HepG2 (cell line): ENCODE results near the gene RNPEPL1. TPM values are rescaled to one million over a fixed set of nuclear protein-coding genes. Genes with fewer than 3 reads are reported as not detected.

Source experiments
- ARID2 ChIP-seq: sonication (generic); formaldehyde crosslinking; IDR thresholded peaks from 2 replicates; pipeline ENCODE4 v1.8.1; 2022; ENCODE audit warnings: mild to moderate bottlenecking, missing genetic modification reagents, borderline replicate concordance
- ATF7 ChIP-seq, 2 experiments: fragments of 450-650 bp in 1 of 2; sonication (generic) in 1 of 2; formaldehyde crosslinking in 1 of 2; IDR thresholded peaks; 2 replicates each; pipeline versions ENCODE4 v1.4.0 to v1.6.1; 2016 to 2020; ENCODE audit warnings: antibody characterized with exemption in 1 of 2, mild to moderate bottlenecking in 1 of 2, missing genetic modification reagents in 1 of 2
- FIP1L1 ChIP-seq: fragments of 200-400 bp; formaldehyde crosslinking; IDR thresholded peaks from 2 replicates; pipeline ENCODE4 v1.6.1; 2018; ENCODE audit warnings: low read depth, mild to moderate bottlenecking, low read length, moderate library complexity, borderline replicate concordance; ENCODE audit not compliant: insufficient read depth
- HNRNPH1 ChIP-seq: fragments of 200-400 bp; formaldehyde crosslinking; optimal IDR thresholded peaks from 2 replicates; pipeline ENCODE3; 2017; ENCODE audit warnings: mild to moderate bottlenecking, low read depth, low read length
- LCORL ChIP-seq, 2 experiments: fragments of 450-650 bp in 1 of 2; sonication (generic) in 1 of 2; formaldehyde crosslinking in 1 of 2; IDR thresholded peaks; 2 replicates each; pipeline versions ENCODE4 v1.5.0 to v1.6.1; 2017 to 2020; ENCODE audit warnings: antibody characterized with exemption in 1 of 2, missing genetic modification reagents in 1 of 2
- MAFF ChIP-seq: IDR thresholded peaks from 2 replicates; pipeline ENCODE4 v1.6.1; 2011; ENCODE audit warnings: low read depth, low read length, improper control_type of control experiment
- MAFG ChIP-seq: sonication (generic); formaldehyde crosslinking; IDR thresholded peaks from 2 replicates; pipeline ENCODE4 v1.5.1; 2020; ENCODE audit warnings: mild to moderate bottlenecking, missing genetic modification reagents
- MED13 ChIP-seq: sonication (generic); formaldehyde crosslinking; IDR thresholded peaks from 2 replicates; pipeline ENCODE4 v1.5.0; 2020; ENCODE audit warnings: missing genetic modification reagents
- NFE2L2 ChIP-seq: fragments of 150-350 bp; IDR thresholded peaks from 2 replicates; pipeline ENCODE4 v1.6.1; 2014; ENCODE audit warnings: low read length
- NFIC ChIP-seq: IDR thresholded peaks from 2 replicates; pipeline ENCODE4 v1.6.1; 2012; ENCODE audit warnings: mild to moderate bottlenecking, low read length, inconsistent platforms
- NR2C2 ChIP-seq: sonication (generic); formaldehyde crosslinking; IDR thresholded peaks from 2 replicates; pipeline ENCODE4 v1.4.0; 2020; ENCODE audit warnings: missing genetic modification reagents, mild to moderate bottlenecking, moderate library complexity, borderline replicate concordance
- RAD21 ChIP-seq: fragments of 450-650 bp; formaldehyde crosslinking; IDR thresholded peaks from 2 replicates; pipeline ENCODE4 v1.5.0; 2020; ENCODE audit warnings: mild to moderate bottlenecking
- RFX1 ChIP-seq: fragments of 450-650 bp; IDR thresholded peaks from 2 replicates; pipeline ENCODE4 v1.6.1; 2017
- RXRB ChIP-seq: IDR thresholded peaks from 2 replicates; pipeline ENCODE4 v1.6.1; 2016; ENCODE audit warnings: borderline replicate concordance, missing genetic modification reagents, missing compliant biosample characterization
- SIN3B ChIP-seq: fragments of 150-350 bp; IDR thresholded peaks from 2 replicates; pipeline ENCODE4 v1.6.1; 2014; ENCODE audit warnings: low read length
- SMAD1 ChIP-seq: sonication (generic); formaldehyde crosslinking; IDR thresholded peaks from 2 replicates; pipeline ENCODE4 v1.4.0; 2020; ENCODE audit warnings: missing genetic modification reagents, low read depth, mild to moderate bottlenecking, borderline replicate concordance
- YY1 ChIP-seq: IDR thresholded peaks from 2 replicates; pipeline ENCODE4 v1.6.1; 2011; ENCODE audit warnings: low read length, low read depth, moderate library complexity, mild to moderate bottlenecking; ENCODE audit not compliant: insufficient read depth, insufficient replicate concordance
- ZBTB1 ChIP-seq: sonication (generic); formaldehyde crosslinking; IDR thresholded peaks from 2 replicates; pipeline ENCODE4 v1.4.0; 2020; ENCODE audit warnings: missing genetic modification reagents, borderline replicate concordance
- ZFYVE20 ChIP-seq: sonication (generic); formaldehyde crosslinking; IDR thresholded peaks from 2 replicates; pipeline ENCODE4 v1.8.0; 2023; ENCODE audit warnings: low read depth, mild to moderate bottlenecking, moderate library complexity, missing genetic modification reagents, borderline replicate concordance
- ZIK1 ChIP-seq: sonication (generic); formaldehyde crosslinking; IDR thresholded peaks from 2 replicates; pipeline ENCODE4 v1.5.0; 2020; ENCODE audit warnings: mild to moderate bottlenecking, low read depth, missing genetic modification reagents, borderline replicate concordance
- ZKSCAN5 ChIP-seq: sonication (generic); formaldehyde crosslinking; IDR thresholded peaks from 2 replicates; pipeline ENCODE4 v1.5.1; 2020; ENCODE audit warnings: mild to moderate bottlenecking, missing genetic modification reagents
- ZNF121 ChIP-seq: sonication (generic); formaldehyde crosslinking; IDR thresholded peaks from 2 replicates; pipeline ENCODE4 v1.5.0; 2020; ENCODE audit warnings: mild to moderate bottlenecking, missing genetic modification reagents
- ZNF124 ChIP-seq: sonication (generic); formaldehyde crosslinking; IDR thresholded peaks from 2 replicates; pipeline ENCODE4 v1.4.0; 2020; ENCODE audit warnings: missing genetic modification reagents
- ZNF329 ChIP-seq: sonication (generic); formaldehyde crosslinking; IDR thresholded peaks from 2 replicates; pipeline ENCODE4 v1.9.0; 2021; ENCODE audit warnings: low read depth, mild to moderate bottlenecking, missing genetic modification reagents
- ZNF383 ChIP-seq: sonication (generic); formaldehyde crosslinking; IDR thresholded peaks from 2 replicates; pipeline ENCODE4 v1.4.0; 2020; ENCODE audit warnings: missing genetic modification reagents, mild to moderate bottlenecking, borderline replicate concordance
- ZNF510 ChIP-seq: sonication (generic); formaldehyde crosslinking; IDR thresholded peaks from 2 replicates; pipeline ENCODE4 v1.4.0; 2020; ENCODE audit warnings: low read depth, mild to moderate bottlenecking, missing genetic modification reagents
- ZNF552 ChIP-seq: sonication (generic); formaldehyde crosslinking; IDR thresholded peaks from 2 replicates; pipeline ENCODE4 v1.9.0; 2022; ENCODE audit warnings: missing genetic modification reagents, mild to moderate bottlenecking, borderline replicate concordance
- ZNF562 ChIP-seq: sonication (generic); formaldehyde crosslinking; IDR thresholded peaks from 2 replicates; pipeline ENCODE4 v1.8.0; 2022; ENCODE audit warnings: missing genetic modification reagents, borderline replicate concordance
- ZNF737 ChIP-seq: sonication (generic); formaldehyde crosslinking; IDR thresholded peaks from 2 replicates; pipeline ENCODE4 v1.5.0; 2020; ENCODE audit warnings: missing genetic modification reagents, mild to moderate bottlenecking, borderline replicate concordance
- ZNF772 ChIP-seq: sonication (generic); formaldehyde crosslinking; IDR thresholded peaks from 2 replicates; pipeline ENCODE4 v1.5.0; 2020; ENCODE audit warnings: mild to moderate bottlenecking, missing genetic modification reagents
- ZNF792 ChIP-seq: IDR thresholded peaks from 2 replicates; pipeline ENCODE4 v1.6.1; 2016
- ZNF891 ChIP-seq: sonication (generic); formaldehyde crosslinking; IDR thresholded peaks from 2 replicates; pipeline ENCODE4 v1.5.0; 2020; ENCODE audit warnings: mild to moderate bottlenecking, missing genetic modification reagents
- polyA plus RNA-seq, 8 experiments: library from polyadenylated mRNA; depleted of rRNA in 3 of 8; stranded (reverse) in 7 of 8; unstranded in 1 of 8; fragments of >200 nt; fragmentation: Illumina TruSeq in 4 of 8; extraction: Trizol in 4 of 8; gene quantifications; 2 replicates each; pipeline versions ENCODE4 v1.2.1 to v1.2.3, GENCODE V29; 2011 to 2016; ENCODE audit warnings: low read depth in 4 of 8, missing spikeins in 1 of 8, mixed read lengths in 1 of 8; ENCODE audit not compliant: insufficient read depth in 1 of 8
- total RNA-seq, 5 experiments: library from RNA; depleted of rRNA; stranded (reverse); fragments of >200 nt; fragmentation: Illumina TruSeq; extraction: Trizol; gene quantifications; 2 replicates each; pipeline ENCODE4 v1.2.3, GENCODE V29; 2016; ENCODE audit warnings: low read depth in 1 of 5
- TF ChIP-seq, protein P1 (sequence below): sonication (generic); formaldehyde crosslinking; IDR thresholded peaks from 2 replicates; pipeline ENCODE4 v1.4.0; 2020; ENCODE audit warnings: missing genetic modification reagents

RNPEPL1 gene
- total and polyA plus RNA-seq, 2 of the 13 experiments (the other 11 are each of a cell fraction or from before 2014, with no cell fraction given): 13.0 to 18.0 TPM

- peak; percentile 19; the same call in 1 of the 2 replicates for TF ChIP-seq ZNF772 (CRISPR knock-in tag)
- TF ChIP-seq SMAD1 (CRISPR knock-in tag): no peak
- TF ChIP-seq ZNF329: no peak
- TF ChIP-seq MED13 (CRISPR knock-in tag): no peak
- no peak for TF ChIP-seq ZKSCAN5 (CRISPR knock-in tag)
- TF ChIP-seq ZNF562 (CRISPR knock-in tag): no peak
- no peak for TF ChIP-seq NFE2L2
- no peak for TF ChIP-seq ZNF792 (CRISPR knock-in tag)
- no peak for TF ChIP-seq ZBTB1 (CRISPR knock-in tag)
- TF ChIP-seq ZNF121 (CRISPR knock-in tag): no peak
- no peak for TF ChIP-seq ZNF737 (CRISPR knock-in tag)
- TF ChIP-seq RXRB (CRISPR knock-in tag): no peak
- TF ChIP-seq ZNF383: no peak
- TF ChIP-seq SIN3B: no peak
- no peak for TF ChIP-seq ARID2
- TF ChIP-seq MAFF: no peak
- TF ChIP-seq FIP1L1: no peak
- TF ChIP-seq ZNF552 (CRISPR knock-in tag): no peak
- no peak for TF ChIP-seq LCORL (IDR thresholded peaks at IDR 0.05)
- no peak for TF ChIP-seq LCORL (CRISPR knock-in tag; IDR thresholded peaks at IDR 0.05)
- no peak for TF ChIP-seq ZNF891 (CRISPR knock-in tag)
- TF ChIP-seq NFIC: no peak
- TF ChIP-seq ATF7 (IDR thresholded peaks at IDR 0.05): no peak
- TF ChIP-seq ATF7 (CRISPR knock-in tag; IDR thresholded peaks at IDR 0.05): peak; percentile 52; the same call in 1 of the 2 replicates
- no peak for TF ChIP-seq RFX1
- no peak for TF ChIP-seq ZNF124 (CRISPR knock-in tag)
- TF ChIP-seq, protein P1, sequence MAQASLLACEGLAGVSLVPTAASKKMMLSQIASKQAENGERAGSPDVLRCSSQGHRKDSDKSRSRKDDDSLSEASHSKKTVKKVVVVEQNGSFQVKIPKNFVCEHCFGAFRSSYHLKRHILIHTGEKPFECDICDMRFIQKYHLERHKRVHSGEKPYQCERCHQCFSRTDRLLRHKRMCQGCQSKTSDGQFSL (CRISPR knock-in tag): 0 out of 2 replicates have a peak, but pooled peaks have one; percentile 53
- TF ChIP-seq ZFYVE20 (CRISPR knock-in tag): no peak
- TF ChIP-seq ZNF510 (CRISPR knock-in tag): no peak
- no peak for TF ChIP-seq MAFG (CRISPR knock-in tag)
- TF ChIP-seq RAD21 (CRISPR knock-in tag): peak; percentile 38; the same call in 1 of the 2 replicates
- no peak; the same call in 1 of the 2 replicates for TF ChIP-seq ZIK1
- no peak; the same call in 1 of the 2 replicates for TF ChIP-seq NR2C2 (CRISPR knock-in tag)
- TF ChIP-seq YY1: peak; percentile 28
- no peak for TF ChIP-seq HNRNPH1
Measured at GRCh38 chr2:240568678-240569522, 616 bp downstream of the RNPEPL1 start (continued).
